ENCODE measurements around the gene FBLN1.

DNA sequence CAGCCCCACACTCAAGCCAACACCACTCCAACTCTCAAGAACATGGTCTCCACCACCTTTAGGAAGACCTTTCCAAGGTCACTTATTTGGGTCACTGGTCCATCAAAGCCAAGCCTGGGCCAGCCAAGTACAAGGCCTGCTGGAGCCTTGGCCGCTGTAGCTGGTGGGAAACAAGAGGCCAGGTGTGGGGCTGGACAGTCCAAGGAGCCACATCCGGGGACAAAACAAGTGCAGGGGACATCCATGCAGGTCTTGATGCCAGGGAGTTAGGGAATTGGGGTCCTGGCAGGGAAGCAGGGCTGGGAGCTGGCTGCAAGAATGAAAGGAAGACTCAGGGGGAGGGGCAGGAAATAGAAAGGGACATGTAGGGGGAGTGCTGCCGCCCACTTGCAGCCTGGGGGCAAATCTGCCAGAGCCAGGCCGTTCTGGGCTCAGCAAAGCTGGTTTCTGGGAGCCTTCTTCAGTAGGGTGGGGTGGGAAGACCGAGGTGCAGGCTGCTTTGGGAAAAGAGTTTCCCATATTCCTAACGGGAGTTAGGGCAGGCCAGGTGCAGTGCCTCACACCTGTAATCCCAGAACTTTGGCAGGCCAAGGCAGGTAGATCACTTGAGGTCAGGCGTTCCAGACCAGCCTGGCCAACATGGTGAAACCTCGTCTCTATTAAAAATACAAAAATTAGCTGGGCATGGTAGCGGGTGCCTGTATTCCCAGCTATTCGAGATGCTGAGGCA is 99.5 kb downstream of the FBLN1 start:
- TF ChIP-seq CTCF (IDR thresholded peaks at IDR 0.05 in 2 of 3, conservative IDR thresholded peaks at IDR 0.05 in 1 of 3; ENCODE audit: borderline replicate concordance in 1 of 3, insufficient read depth in 1 of 3, low read depth in 2 of 3, low read length in 2 of 3) (no peak), SIN3A (IDR thresholded peaks at IDR 0.05; ENCODE audit: low read depth) (no peak), YY1 (IDR thresholded peaks at IDR 0.05; ENCODE audit: extremely low read depth, insufficient replicate concordance, low read depth, low read length) (no peak), RAD21 (IDR thresholded peaks at IDR 0.05; ENCODE audit: low read depth) (no peak)

All from HCT116 (cell line).